ENCODE data around the gene ST3GAL6.
"Not testable (repeated sequence)": the region's sequence is repeated elsewhere in the genome, so short reads cannot be mapped to it uniquely, and the experiment has no call there.

Gene ST3GAL6

GRCh38 chr3:98807011-98807410 lies 43.9 kb downstream of the ST3GAL6 start:
- DNase-seq, result no peak

DNA sequence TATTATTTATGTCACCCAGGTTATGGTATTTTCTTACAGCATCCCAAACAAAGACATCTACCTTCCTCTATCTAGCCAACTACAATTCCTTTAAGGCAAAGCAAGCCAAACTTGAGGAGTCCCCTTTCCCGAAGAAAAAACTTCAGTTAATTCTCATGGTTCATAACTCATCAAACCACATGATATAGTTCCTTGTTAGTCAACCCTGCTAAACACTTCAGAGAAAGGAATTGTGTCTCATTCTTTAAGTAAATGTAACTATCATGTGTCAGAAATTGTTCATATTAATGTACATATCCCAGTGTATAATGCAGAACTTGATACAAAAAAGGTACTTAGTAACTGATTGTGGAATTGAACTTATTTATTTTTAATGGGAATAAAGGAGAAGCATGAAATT lies 44.4 kb downstream of the ST3GAL6 start:
- DNase-seq, result no peak

- DNase-seq, result no peak
These were observed 44.9 kb downstream of the ST3GAL6 start for GRCh38 chr3:98808071-98808470.

DNA sequence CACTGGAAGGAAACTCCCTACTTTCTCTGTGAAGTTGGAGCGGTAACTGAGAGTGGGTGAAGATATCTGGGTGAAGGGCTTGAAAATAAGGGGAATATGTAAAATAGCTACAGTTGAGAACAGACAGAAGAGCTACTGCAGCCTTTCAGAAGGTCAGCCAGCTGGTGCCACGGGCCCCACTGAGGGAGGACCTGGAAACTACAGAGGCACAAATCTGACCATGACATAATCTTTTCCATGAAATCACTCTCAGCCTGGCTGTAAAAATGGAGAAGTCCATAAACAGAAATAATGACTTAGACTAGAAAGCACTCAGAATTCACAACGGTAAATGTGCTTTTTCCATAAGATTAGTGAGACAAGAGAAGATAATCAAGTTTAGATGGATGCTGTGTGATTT lies 46.4 kb downstream of the ST3GAL6 start:
- DNase-seq, result no peak

- no peak for DNase-seq
These were observed 47.9 kb downstream of the ST3GAL6 start for GRCh38 chr3:98811048-98811447.

DNA sequence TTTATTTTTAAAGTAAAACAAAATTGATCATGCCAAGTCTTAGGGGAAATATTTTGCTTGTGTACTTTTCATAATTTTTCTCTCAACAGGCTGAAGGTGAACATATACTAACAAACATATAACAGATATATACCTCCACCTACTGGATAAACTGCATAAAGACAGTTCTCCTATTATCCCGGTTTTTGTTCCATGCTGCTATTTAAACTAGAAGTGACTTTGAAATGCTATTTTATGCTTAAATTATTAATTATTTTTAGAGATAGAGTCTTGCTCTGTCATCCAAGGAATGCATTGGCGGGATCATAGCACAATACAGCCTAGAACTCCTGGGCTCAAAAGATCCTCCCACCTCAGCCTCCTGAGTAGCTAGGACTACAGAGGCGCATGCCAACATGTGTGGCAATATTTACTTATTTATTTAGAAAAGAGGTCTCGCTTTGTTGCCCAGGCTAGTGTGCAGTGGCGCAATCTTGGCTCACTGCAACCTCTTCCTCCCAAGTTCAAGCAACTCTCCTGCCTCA lies 49.8 kb downstream of the ST3GAL6 start:
- DNase-seq, result no peak

DNA sequence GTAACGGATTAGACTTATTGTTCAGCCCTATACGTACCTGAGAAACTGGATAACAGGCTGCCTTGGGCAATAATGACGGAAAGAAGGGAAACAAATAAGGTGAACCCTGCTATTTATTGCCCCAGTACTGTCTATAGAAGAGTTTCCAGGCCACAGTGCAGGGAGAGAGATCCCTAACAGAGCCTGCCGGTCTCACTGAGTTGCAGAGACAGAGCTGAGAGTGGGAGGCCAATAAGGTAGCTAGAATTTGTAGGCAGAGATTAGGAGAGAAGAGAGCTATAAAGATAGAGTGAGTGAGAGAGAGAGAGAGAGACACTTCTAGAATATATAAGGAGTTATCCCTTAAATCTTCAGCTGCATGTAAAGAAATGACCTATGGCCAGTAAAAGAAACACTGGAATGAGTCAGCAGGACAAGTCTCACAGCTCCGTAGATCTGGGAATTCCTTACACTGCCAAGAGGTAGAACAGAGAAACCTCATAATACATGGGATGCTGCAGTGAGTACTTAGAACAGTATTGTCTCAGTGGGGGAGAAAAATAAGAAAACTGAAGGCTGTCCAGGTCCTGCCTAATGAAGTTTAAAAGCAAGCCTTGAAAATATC lies 51.8 kb downstream of the ST3GAL6 start:
- DNase-seq, result no peak

- DNase-seq, result peak; percentile 18
These were observed 54.5 kb downstream of the ST3GAL6 start for GRCh38 chr3:98817547-98818041.

DNA sequence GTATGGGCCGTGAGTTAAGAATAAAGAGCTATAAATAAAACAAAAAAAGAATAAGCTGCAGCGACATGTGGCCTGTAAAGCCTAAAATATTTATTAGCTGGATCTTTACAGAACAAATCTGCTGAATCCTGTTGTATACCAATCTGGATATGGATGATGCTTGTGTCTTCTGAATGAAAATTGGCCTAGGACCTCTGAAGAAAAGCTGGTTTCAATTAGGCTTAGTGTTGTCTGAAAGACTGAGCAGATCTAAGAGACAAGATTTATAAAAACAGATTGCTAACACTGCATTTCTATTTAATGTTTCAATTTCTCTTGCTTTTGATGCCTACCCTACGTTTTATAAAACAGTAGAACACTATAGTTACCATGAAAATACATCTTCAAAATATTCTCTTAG lies 57.9 kb downstream of the ST3GAL6 start:
- no peak for DNase-seq

GRCh38 chr3:98823791-98824190 lies 60.7 kb downstream of the ST3GAL6 start:
- DNase-seq, result no peak

- DNase-seq, result no peak
These were observed 61.1 kb downstream of the ST3GAL6 start for GRCh38 chr3:98824256-98824655.

DNA sequence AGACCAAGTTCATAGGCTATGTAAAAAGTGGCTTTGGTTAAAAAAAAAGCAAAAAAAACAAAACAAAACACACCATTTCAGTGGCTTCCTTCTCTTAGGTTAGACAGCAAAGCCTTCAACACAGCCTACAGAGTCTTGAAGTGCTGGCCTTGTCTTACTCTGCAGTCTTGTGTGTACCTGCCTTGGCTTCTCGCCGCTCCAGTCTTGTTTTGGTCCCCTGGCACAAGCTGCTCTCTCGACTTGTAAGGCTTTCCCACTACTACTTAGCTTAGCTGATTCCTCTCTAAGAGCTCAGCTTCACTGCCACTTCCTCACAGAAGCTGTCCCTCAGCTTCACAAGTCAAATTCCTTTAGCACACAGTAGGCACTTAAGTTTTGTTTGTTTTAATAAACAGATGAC lies 63.0 kb downstream of the ST3GAL6 start:
- no peak for DNase-seq

GRCh38 chr3:98827221-98827920 lies 64.2 kb downstream of the ST3GAL6 start:
- no peak for DNase-seq

- no peak for DNase-seq
These were observed 66.2 kb downstream of the ST3GAL6 start for GRCh38 chr3:98829246-98829832.

- not testable (repeated sequence) for DNase-seq
These were observed 67.9 kb downstream of the ST3GAL6 start for GRCh38 chr3:98831060-98831459.

- no peak for DNase-seq
These were observed 76.7 kb downstream of the ST3GAL6 start for GRCh38 chr3:98839846-98840245.

DNA sequence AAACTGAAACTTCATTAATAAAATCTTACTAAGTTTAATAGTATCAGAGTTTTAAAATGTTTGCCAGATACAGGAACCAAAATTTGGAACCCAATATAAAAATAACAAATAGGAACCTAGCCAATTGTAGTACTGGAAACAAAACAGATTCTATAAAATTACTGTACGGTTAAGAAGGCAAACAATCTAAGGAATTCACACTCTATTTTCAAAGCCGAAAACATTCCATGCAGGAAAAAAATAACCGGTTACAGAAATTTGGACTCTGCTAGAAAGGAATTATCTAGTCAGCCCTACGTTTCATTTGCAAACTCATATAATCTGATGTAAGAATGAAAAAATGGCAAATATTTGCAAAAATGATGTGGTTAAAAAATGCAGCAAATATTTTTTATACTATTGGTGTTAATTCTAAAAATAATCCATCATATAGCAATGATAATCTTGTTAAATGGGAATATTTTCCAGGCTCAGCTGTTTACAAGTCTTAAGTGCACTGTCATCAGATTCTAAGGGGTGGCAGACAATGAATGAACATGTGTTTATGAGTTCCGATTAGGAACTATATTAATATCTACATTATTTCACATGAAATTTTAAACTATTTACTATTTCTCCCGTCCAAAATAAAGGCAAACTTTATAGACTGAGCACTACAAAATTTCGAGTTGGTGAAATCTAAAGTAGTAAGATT lies 80.3 kb downstream of the ST3GAL6 start:
- no peak for DNase-seq

All from central memory CD4-positive, alpha-beta T cell (primary cell).